Activated CD4-positive, alpha-beta T cell treated with anti-CD3 and anti-CD28 coated beads, Interleukin-2, amount 50 U/mL, for 16 hours (primary cell): ENCODE data around the gene KAZN.

Experiments used
- DNase-seq: peaks from one replicate; pipeline ENCODE4 v3.0.0-alpha.2; 2020

The KAZN gene

DNA sequence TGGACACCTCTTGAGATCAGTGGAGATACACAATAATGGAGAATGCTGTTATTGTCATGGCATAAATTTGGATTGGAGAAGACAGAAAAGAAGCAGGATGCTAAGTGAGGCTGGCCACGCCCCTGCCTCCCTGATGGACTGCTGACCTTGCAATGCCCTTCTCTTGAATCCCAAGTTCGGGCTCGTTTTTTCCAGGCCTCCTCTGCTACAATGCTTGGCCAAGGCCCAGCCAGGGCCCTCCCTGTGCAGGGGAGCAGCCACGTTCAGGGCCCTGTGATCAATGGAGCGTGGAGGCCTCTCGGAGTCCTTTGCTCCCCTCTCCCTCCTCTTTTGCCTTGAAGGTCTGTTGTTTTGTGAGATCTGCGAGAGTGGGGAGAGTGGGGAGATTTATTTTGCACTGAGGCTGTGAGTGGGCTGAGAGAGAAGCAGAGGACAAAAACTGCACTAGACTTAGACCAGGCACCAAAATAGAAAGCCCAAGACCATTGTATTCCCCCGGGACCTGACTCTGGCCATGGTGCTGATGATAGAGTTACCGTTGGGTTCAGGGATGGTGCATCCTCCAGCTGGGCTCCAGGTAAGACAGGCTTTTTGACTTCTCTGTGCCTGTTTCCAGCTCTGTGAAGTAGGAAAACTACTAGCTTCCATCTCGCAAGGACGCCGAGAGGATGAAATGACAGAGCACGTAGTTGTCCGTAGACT is 268.6 kb downstream of the KAZN start:
- DNase-seq = no peak

DNA sequence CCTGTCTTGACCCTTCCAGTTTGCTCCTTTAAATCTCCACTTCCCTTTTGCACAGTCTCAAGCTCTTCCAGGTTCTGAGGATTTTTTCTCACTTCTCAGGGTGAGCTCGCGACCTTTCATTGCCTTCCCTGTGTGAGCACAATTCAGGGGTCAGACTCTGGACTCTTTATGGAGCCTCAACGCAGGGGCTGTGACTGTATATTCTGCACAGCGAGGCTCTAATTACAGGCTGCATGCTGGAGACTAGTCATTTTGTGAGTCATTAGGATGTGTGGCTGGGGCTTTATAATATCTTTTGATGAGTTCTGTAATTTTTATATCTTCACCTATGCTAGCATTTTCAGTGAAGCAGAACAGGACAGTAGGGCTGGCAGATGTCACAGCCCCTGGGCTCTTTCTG is 270.7 kb downstream of the KAZN start:
- DNase-seq = no peak

DNA sequence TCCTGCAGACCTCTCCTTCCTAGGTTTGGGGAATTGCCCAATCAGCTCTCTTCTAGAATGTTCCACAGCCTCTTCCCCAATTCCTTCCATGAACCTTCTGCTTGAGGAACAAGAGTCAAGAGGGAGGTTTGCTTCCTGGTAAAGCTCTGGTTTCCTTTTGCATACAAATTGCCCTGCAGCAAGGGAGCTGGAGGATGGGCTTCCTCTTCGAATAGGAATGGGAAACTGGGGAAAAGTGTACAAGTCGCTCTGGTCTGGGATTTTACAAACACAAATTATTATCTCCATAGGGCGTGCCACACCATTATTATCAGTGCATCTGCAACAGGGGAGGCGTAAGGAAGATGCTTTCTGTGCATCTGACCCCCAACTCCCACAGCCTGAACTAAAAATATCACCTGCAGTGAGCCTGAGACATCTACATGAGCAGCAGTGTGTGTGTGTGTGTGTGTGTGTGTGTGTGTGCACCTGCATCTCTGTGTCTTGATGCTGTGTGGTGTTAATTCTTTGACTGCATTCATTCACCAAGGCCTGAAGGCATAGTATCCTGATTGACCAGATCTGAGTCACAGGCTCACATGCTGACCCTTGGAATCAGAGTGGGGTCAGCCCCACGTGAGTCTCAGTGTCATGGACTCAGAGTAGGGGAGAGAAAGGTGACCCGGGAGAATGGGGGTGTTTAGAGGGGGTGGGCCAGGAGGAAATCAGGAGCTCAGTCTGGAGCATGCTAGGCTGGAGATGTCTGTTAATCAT is 272.9 kb downstream of the KAZN start:
- DNase-seq = no peak

DNA sequence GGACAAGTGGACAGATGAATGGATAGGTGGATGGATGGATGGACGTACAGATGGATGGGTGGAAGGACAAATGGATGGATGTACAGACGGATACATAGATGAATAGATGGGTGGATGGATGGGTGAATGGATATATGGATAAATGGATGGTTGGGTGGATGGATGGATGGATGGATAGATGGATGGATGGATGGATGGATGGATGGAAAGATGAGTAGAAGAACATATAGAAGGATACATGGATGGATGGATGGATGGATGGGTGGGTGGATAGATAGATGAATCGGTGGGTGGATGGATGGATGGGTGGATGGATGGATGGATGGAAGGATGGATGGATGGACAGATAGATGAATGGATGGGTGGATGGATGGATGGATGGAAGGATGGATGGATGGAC is 274.3 kb downstream of the KAZN start:
- DNase-seq = no peak

DNA sequence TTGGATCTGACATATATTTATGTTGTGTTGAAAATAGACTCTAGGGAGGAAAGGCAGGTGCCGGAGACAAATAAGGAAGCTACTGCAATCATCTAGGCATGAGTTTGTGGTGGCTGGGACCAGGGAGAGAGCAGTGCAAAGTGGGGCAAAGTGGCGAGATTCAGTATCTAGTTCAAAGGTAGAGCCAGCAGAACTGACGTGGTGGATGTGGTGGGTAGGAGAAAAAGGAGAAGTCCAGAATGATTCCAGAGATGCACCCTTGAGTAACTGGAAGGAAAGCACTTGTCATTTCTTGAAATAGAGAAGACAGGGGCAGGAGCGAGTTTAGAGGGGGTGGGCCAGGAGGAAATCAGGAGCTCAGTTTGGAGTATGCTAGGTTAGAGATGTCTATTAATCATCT is 275.2 kb downstream of the KAZN start:
- DNase-seq = no peak

DNA sequence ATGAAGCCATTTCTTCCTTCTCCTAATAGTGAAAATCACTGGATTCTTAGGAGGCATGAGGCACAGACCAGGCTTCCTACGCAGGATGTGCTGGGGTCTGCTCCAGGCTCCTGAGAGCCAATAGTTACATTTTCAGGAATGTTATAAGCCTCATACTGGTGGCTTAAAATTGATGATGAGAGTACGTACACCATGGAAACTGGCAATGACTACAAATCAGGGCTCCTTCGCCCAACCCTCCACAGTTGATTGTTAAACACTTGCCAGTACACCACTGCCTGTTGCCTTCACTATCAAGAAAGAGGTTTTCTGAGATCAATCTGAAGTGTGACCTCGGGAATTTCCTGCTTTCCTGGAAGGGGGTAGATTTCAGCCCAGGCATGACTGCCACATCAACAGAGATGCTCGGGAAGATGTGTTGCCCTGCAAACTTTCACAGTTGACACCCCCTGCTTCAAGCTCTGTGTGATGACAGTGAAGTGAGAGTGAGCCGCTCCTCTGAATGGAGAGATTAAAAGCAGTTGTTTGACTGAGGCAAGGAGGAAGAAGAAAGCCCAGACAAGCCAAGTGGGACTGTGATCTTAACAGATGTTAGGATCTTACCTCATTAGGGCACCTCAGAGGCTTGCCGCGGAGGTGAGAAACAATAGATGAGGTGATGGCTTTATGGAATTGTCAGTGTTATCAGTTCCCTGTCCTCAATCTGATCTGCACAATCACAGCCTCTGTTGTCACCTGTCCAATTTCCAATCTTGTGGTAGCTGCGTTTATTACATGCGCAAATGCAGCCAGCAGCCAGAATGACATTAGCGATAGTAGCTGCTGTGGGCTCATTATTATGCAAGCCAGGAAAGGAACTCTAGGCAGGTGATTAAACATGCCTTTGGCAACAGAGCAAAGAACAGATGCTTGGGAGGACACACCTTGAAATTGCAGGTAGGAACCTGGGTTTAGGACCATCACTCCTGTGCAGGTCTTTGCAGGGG is 277.3 kb downstream of the KAZN start:
- DNase-seq = no peak

DNA sequence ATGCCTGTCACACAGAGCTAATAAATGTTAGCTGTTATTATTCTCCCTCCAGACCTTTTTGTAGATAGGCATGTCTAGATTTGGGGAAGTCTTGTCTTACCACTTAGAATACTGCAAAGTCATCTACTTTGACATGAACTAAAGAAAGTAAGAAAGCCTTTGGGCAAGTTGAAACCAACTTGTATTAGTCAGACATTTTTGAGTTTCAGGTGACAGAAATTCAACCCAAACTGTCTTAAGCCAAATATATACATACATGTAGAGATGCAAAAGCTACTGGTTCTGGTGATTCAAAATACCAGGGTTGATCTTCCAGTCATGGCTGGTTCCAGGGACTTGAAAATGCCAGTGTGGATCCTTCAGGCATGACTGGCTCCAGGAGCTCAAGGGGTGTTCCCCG is 278.3 kb downstream of the KAZN start:
- no peak for DNase-seq

DNA sequence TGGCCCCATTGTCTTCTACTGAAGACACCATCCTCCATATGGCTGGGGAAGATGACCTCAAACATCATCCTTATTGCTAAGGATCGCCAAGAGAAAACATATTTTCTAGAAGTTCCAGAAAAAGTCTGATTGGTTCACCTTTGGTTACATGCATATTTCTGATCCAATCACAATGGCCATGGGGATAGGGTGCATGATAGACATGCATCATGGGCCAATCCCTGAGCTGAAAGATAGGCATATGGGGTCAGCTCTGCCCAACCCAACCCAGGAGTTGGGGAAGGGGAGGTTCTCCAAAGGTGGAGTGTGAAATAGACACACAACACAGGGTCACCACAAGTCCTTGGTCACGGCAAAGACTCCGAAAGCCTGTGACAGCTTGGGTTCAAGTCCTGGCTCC is 278.7 kb downstream of the KAZN start:
- no peak for DNase-seq

DNA sequence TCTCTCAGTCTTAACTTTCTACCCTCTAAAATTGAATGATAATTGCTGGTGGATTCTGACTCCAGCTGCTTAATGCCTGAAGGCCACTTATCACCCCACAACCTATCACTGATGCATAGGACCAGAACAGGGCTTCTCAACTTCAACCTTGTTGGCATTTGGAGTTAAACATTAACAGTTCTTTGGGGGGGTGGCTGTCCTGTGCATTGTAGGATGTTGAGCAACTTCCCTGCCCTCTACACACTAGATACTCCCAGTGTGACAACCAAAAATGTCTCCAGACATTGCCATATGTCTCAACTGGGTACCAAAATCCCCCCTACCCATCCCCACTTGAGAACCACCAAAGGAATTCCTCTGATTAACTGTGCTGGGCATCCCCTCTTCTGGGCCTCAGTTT is 279.6 kb downstream of the KAZN start:
- DNase-seq = no peak

DNA sequence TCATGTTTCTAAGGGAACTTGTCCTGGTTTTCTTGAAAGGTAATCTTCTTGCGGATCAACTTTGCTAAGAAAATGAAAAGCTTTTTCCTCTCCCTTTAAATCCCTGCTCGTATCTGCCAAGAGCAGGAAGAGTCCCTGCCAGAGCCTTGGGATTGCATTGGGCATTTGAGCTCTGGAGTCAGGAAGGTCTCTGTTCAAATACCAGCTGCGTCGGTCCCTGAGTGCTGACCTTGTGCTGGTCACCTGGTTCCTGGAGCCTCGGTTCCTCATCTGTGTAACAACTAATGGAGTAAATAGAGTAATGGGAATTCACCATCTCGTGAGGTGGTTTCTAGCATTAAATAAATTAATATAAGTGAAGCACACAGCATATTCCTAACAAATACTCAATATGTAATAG is 280.5 kb downstream of the KAZN start:
- no peak for DNase-seq

DNA sequence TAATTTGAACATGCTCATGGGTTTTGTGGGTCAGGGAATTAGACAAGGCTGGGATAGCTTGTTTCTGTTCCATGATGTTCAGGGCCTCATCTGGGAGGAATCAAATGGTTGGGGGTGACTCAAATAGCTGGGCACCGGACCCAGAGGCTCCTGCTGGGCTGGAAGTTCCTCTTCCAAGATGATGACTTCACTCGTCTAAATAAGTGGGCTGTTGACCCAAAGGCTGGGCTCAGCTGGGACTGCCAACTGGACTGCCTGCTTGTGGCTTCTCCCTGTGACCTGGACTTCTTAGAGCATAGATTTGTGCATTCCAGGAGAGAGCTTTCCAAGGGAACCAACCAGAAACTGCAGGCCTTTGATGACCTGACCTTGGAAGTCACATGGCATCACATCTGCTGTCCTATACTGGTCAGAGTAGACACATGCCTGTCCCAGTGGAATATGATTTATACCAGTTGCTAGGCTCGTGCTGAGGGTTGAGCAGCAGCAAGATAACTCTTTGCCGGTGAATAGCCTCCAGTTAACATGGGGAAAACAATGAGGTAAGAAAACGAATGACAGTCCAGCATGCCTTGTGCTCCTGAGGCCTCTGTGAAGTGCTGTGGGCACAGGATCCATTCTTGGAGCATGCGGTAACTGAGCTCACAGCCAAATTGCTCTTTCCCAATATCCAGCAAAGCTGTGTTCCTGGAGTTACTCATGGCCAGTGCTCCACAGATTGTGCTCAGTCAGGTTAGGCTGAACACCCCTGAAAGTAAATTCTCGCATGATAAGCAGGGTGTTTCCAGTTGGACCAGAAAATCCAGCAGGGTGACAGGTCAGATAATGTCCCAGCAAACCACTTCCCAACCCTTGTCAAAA is 282.2 kb downstream of the KAZN start:
- no peak for DNase-seq

DNA sequence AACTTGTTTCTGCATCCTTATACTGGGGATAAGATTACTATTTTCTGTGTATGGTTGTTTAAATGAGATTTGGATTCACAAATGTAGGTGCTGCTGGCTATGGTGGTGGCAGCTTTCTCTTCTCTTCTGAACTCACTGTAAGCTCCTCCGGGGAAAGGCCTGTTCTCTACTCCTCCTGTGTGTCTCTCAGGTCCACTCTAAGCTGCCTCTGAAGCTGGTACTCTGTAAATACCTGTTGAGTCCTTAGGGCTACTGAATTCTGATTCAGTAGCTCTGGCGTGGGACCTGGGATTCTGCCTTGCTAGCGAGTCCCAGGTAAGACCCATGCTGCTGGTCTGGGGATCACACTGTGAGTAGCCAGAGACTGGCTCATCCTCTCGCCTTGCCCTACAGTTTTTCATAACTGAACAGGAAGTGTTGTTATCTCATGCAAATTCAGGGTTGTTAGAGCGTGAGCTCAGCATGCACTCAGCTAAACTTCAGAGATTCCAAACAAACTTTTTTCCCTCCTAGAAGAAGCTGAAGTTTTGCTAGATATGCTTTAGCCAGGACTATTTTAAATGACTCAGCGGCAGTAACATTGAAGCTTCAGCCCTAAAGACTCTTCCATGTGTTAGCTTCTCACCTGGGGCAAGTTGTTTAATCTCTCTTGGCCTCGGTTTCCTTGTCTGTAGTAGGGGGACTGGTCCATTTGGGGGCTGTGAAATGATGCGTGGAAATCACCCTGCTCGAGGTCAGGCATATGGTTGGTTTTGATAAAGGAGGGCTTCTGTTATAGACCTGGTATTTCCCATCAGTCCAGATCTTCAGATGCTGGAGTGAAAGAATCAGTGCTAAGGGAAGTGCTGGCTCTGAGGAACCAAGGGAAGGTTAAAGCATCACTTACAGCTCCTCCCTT is 283.5 kb downstream of the KAZN start:
- no peak for DNase-seq

DNA sequence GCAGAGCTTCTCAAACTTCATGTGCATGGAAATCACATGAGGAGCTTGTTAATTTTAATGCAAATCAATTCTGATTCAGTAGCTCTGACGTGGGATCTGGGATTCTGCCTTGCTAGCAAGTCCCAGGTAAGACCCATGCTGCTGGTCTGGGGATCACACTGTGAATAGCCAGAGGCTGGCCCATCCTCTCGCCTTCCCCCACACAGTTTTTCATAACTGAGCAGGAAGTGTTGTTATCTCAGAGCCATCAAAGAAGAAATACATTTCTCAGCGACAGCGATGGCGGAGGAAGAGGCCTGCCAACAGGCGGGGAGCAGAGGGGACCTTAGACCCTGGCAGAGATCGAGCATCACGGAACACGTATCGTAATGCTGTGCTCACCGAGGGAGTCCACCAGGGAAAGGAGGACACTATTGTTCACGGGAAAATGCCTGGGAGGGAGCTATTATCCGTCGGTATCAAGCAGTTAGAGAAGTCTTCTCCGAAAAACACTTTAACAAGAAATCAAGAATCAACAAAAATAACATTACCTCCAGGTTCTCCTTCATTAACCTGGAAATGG is 286.2 kb downstream of the KAZN start:
- no peak for DNase-seq

DNA sequence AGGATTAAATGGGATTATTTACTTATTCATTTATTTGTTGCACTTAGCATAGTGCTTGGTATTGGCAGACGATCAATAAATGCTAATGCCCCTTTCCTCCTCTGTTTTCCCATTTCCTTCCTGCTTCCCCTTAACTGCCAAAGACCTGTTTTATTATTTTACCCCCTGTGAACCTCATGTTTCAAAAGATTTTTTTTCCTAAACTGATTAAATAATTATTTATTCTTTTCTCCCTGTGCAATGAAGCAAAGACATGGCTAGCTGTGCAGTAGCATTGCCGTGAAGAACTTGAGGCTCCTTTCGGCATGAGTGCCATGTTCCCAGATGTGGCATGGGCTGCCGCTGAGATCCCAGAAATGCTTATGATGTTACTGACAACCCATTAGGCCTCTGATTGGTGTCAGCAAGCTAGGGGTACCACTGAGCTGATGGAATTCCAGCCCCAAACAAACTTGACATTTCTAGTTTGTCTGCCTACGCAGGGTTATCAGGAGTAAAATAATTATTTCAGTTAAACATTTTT is 288.6 kb downstream of the KAZN start:
- DNase-seq = no peak

DNA sequence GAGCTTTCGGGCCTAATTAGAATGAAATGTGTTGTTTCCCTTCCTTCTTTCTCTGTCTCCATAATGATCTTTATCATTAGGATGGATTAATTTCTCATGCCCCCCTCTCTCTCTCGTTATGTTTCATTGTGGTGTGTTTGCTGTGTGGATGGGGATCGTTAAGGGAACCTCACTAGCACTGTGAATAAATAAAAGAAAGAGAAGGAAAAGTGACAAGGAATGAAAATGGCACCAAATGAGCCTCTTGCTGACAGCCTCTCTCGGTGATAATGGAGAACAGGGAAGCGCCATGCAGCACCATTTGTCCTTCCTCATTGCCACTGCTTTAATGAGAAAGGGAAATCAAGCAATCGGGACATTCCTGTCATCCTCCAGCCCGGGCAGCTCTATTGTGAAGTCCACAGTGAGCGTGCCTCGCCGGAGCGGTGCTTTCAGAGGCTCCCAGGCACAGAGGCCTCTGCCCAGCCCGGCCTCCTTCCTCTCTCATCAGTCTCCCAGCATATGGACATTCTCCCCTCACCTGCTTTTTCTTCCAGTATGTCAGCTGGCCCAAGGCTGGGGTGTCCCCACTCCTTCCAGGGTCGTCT is 289.4 kb downstream of the KAZN start:
- no peak for DNase-seq

DNA sequence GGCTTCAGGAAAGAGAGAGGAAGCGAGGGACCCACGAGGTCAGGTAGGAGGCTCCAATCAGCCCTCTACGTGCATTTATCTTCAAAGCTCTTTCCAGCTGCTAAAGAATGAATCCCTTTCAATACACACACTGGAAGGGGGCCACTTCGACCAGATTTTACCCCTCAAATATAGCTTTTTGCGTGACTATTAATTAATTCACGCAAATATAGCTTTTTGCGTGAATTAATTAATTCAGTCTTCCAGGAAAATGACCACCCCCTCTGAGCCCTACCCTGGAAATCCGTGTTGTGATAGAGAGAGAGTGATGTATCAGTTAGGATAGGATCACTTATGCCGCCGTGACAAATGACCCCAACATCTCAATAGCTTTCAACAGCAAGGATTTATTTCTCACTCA is 289.9 kb downstream of the KAZN start:
- DNase-seq = no peak

DNA sequence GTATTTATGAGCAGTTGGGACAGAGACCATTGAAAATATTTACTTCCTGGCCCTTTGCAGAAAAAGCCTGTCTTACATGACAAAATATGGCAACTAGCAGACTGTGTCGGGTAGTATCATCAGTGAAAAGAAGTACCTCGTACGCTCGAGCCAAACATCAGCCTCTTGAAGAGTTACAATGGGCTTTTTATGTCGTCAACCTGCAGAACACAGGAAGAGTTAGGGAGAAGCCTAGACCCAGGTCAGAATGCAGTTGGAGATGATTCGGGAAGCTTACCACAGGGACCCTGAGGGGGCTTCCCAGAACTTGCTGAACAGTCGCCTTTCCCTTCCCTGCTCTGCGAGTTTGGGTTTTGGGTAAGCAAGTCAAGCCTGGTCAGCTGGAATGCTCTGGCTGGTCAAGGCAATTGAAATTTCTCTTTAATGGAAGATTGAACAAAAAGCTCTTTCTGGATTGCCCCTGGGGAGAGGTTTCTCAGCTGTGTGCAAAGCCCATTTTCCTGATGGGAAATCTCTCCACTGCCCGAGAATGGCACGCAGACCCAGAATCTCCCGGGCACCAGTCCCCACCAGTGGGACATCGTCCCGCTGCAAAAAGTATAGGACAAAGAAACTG is 291.4 kb downstream of the KAZN start:
- no peak for DNase-seq

DNA sequence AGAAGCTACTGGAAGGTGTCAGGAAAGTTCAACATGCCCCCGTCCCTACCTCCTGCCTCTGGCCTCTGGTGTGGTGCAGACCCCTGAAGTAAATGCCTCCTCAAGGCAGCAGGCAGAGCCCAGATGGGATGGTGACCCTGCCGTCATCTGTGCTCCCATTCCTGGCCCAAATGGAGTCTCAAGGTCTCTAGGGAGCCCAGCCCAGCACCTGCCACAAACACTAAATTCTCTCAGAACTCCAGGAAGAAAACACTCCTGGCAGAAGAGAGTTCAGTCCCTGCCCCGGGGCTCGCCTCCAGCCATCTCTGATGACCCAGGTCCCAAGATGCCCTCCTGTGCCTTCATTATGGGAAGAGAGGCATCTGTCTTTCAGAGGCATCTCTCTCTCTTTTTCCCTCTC is 293.5 kb downstream of the KAZN start:
- DNase-seq = no peak

DNA sequence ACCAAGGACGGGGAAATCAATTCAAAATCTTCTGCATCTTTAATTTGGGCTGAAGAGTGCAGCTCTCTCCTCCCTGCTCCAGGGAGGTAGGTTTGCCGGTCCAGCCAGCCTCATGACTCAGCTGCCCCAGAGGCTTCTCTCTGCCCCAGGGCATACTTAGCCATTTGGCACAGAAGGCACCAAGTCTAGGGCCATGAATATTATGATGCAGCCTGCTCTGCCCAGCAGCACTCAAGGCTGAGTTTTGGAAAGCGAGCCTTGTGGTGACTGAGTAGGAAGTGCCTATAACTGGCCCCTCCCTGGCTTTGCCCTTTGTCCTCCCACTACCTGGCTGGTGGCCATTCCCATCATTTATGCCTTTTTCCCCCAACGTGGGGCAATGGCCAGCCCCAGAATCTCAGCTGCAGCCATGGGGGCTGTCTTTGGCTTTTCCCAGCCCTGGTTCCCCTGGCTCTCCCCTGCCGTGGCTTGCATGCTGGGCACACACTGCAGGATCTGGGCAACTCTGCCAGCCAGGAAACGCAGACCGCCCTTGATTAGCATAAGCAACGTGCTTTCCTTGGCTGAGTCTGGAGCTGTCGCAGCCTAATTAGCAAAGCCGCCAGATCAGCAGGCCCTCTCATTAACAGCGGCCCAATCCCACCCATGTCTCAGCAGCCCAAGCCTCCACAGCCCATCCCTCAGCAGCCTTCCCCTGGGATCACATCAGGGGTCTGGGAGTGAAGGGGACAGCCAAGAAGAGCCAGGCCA is 296.5 kb downstream of the KAZN start:
- DNase-seq = no peak
